Endothelial cell (in vitro differentiated cells): ENCODE results near the gene CEP70. TPM values are rescaled to one million over a fixed set of nuclear protein-coding genes. Genes with fewer than 3 reads are reported as not detected.

ENCODE experiments used
- DNase-seq: peaks from one replicate; pipeline ENCODE4 v3.0.0; 2021; ENCODE audit warnings: low spot score
- H3K27ac Mint-ChIP-seq: one replicate; pipeline ENCODE4 v1.8.0; 2021; ENCODE audit warnings: mixed read lengths, inconsistent platforms; ENCODE audit not compliant: unreplicated experiment
- H3K27me3 Mint-ChIP-seq: one replicate; pipeline ENCODE4 v1.8.0; 2021; ENCODE audit warnings: mild to moderate bottlenecking, moderate library complexity, mixed read lengths, inconsistent platforms; ENCODE audit not compliant: unreplicated experiment
- H3K36me3 Mint-ChIP-seq: one replicate; pipeline ENCODE4 v1.8.0; 2021; ENCODE audit warnings: mild to moderate bottlenecking, low read depth, mixed read lengths, inconsistent platforms; ENCODE audit not compliant: unreplicated experiment
- H3K4me1 Mint-ChIP-seq: one replicate; pipeline ENCODE4 v1.8.0; 2021; ENCODE audit warnings: mild to moderate bottlenecking, mixed read lengths, inconsistent platforms; ENCODE audit not compliant: unreplicated experiment
- H3K4me3 Mint-ChIP-seq: one replicate; pipeline ENCODE4 v1.8.0; 2021; ENCODE audit warnings: mild to moderate bottlenecking, mixed read lengths, inconsistent platforms; ENCODE audit not compliant: unreplicated experiment
- H3K9me3 Mint-ChIP-seq: one replicate; pipeline ENCODE4 v1.8.0; 2021; ENCODE audit warnings: mixed read lengths, inconsistent platforms; ENCODE audit not compliant: unreplicated experiment
- total RNA-seq: library from RNA; stranded (reverse); fragmentation: NEBNext Ultra II Directional; extraction: Animal tissue kit (Norgen Biotek cat#: 25700); gene quantifications from one replicate; pipeline ENCODE4 v1.2.1, GENCODE V29; 2021; ENCODE audit not compliant: unreplicated experiment
- TF ChIP-seq, protein P1 (sequence below): fragments of 200-600 bp; sonication (generic); IDR thresholded peaks from one replicate; pipeline ENCODE4 v1.5.0; 2021; ENCODE audit warnings: antibody characterized with exemption; ENCODE audit not compliant: unreplicated experiment

Gene CEP70
- total RNA-seq, 1 donor from 2014 or later: 12.3 TPM

DNA sequence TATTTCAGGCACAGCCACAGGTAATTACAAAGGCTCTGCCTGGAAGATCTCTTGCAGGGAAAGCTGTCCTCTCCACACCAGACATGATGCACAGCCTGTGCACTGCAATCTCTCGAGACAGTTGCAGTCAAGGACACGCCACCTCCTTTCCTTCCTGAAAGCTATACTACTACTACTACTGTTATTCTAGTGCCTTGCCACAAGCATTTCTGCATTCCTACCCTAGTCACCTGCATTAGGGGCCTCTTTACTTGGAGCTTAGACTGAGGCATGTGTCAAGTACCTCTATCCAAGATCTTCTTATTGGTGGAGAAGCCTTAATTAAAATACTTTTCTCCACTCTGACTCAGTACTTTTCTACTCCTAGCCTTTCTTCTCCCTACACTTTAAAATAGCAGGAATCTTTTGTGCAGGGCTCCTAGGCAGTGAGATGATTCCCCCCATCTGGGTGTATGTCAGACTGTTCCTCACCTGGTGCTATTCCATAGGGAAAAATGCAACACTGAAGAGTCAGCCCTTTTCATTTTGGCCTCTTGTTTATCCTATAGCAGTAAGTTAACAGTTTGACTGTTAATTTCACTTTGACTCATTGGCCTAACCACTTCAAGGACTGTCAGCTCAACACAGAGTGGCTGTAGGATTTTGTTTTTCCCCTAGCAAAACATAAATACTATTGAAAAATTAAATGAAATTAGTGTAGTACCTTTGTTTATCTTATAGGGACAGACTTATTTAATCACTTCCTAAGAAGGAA, 80.8 kb downstream of the CEP70 start:
- H3K36me3 Mint-ChIP-seq: peaks cover 14% of the 10 kb centered on the region
- H3K27me3 Mint-ChIP-seq: no peaks in the 10 kb centered on the region
- H3K9me3 Mint-ChIP-seq: no peaks in the 10 kb centered on the region
- peaks cover 4% of the 10 kb centered on the region for H3K4me1 Mint-ChIP-seq
- no peak overlapping the region for H3K4me3 Mint-ChIP-seq
- DNase-seq: no peak
- no peak overlapping the region for H3K27ac Mint-ChIP-seq
- TF ChIP-seq, protein P1, sequence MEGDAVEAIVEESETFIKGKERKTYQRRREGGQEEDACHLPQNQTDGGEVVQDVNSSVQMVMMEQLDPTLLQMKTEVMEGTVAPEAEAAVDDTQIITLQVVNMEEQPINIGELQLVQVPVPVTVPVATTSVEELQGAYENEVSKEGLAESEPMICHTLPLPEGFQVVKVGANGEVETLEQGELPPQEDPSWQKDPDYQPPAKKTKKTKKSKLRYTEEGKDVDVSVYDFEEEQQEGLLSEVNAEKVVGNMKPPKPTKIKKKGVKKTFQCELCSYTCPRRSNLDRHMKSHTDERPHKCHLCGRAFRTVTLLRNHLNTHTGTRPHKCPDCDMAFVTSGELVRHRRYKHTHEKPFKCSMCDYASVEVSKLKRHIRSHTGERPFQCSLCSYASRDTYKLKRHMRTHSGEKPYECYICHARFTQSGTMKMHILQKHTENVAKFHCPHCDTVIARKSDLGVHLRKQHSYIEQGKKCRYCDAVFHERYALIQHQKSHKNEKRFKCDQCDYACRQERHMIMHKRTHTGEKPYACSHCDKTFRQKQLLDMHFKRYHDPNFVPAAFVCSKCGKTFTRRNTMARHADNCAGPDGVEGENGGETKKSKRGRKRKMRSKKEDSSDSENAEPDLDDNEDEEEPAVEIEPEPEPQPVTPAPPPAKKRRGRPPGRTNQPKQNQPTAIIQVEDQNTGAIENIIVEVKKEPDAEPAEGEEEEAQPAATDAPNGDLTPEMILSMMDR: no peak

DNA sequence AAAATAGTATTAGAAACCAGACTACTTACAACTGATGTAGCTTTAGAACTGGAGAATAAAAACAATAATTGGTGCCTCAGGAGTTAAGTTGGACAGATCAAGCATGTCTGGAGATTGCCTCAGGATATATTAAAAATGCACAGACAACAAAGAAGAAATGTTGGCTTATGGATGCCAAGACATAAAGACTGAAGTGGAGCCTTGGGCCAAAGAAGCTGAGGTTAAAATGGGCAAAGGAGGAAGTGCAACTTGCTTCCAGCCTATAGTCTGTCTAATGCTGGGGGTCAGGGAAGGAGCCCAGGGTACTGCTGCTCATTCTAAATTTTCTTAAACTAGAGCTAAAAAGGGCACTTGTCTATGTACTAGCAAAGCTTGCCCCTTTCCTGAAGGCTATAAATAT, 82.1 kb downstream of the CEP70 start:
- TF ChIP-seq, protein P1: no peak
- no peaks in the 10 kb centered on the region for H3K27me3 Mint-ChIP-seq
- peaks cover 8% of the 10 kb centered on the region for H3K36me3 Mint-ChIP-seq
- H3K27ac Mint-ChIP-seq: no peak overlapping the region
- H3K4me3 Mint-ChIP-seq: no peak overlapping the region
- no peaks in the 10 kb centered on the region for H3K9me3 Mint-ChIP-seq
- DNase-seq: no peak
- peaks cover 4% of the 10 kb centered on the region for H3K4me1 Mint-ChIP-seq

- Mint-ChIP-seq H3K36me3 (no peaks in the 10 kb centered on the region), H3K4me1 (peaks cover 4% of the 10 kb centered on the region), H3K27ac (no peak overlapping the region), H3K9me3 (no peaks in the 10 kb centered on the region), H3K27me3 (no peaks in the 10 kb centered on the region), H3K4me3 (no peak overlapping the region)
- no peak for DNase-seq
- TF ChIP-seq, protein P1: no peak
Measured at GRCh38 chr3:138509586-138509985, 84.5 kb downstream of the CEP70 start.

- Mint-ChIP-seq H3K27me3 (no peaks in the 10 kb centered on the region), H3K36me3 (no peaks in the 10 kb centered on the region), H3K4me3 (no peak overlapping the region), H3K4me1 (peaks cover 4% of the 10 kb centered on the region), H3K9me3 (no peaks in the 10 kb centered on the region), H3K27ac (no peak overlapping the region)
- no peak for DNase-seq
- TF ChIP-seq, protein P1: no peak
Measured at GRCh38 chr3:138507524-138507923, 86.5 kb downstream of the CEP70 start.

- Mint-ChIP-seq H3K4me3 (no peak overlapping the region), H3K9me3 (no peaks in the 10 kb centered on the region), H3K27me3 (no peaks in the 10 kb centered on the region), H3K36me3 (no peaks in the 10 kb centered on the region), H3K4me1 (no peaks in the 10 kb centered on the region), H3K27ac (no peak overlapping the region)
- TF ChIP-seq, protein P1: no peak
- no peak for DNase-seq
Measured at GRCh38 chr3:138498991-138499390, 95.1 kb downstream of the CEP70 start.
